Parathyroid adenoma (tissue), 2 donors: ENCODE measurements around the gene AQP12A.
"Not testable (repeated sequence)": the region's sequence is repeated elsewhere in the genome, so short reads cannot be mapped to it uniquely, and the experiment has no call there.

Experiments used
- H2AFZ ChIP-seq: fragments of 300-600 bp; sonication (generic); one replicate; pipeline ENCODE4 v1.7.0; 2017; ENCODE audit warnings: antibody characterized with exemption, mild to moderate bottlenecking
- H3K27ac ChIP-seq: fragments of 300-600 bp; sonication (generic); one replicate; pipeline ENCODE4 v1.7.0; 2017
- H3K27me3 ChIP-seq: fragments of 300-600 bp; sonication (generic); one replicate; pipeline ENCODE4 v1.7.0; 2017; ENCODE audit warnings: low read length; ENCODE audit not compliant: control insufficient read depth, insufficient read depth
- H3K36me3 ChIP-seq: fragments of 300-600 bp; sonication (generic); one replicate; pipeline ENCODE4 v1.7.0; 2017; ENCODE audit warnings: low read length; ENCODE audit not compliant: control insufficient read depth, insufficient read depth
- H3K4me1 ChIP-seq: fragments of 300-600 bp; sonication (generic); one replicate; pipeline ENCODE4 v1.7.0; 2017; ENCODE audit warnings: control low read depth
- H3K4me2 ChIP-seq: fragments of 300-600 bp; sonication (generic); one replicate; pipeline ENCODE4 v1.7.0; 2017; ENCODE audit warnings: low read length
- H3K4me3 ChIP-seq: fragments of 300-600 bp; sonication (generic); one replicate; pipeline ENCODE4 v1.7.0; 2017; ENCODE audit warnings: low read depth, low read length
- H3K79me2 ChIP-seq: fragments of 300-600 bp; sonication (generic); one replicate; pipeline ENCODE4 v1.7.0; 2017; ENCODE audit warnings: control low read depth
- H3K9ac ChIP-seq: fragments of 300-600 bp; sonication (generic); one replicate; pipeline ENCODE4 v1.7.0; 2017; ENCODE audit warnings: mild to moderate bottlenecking
- H3K9me3 ChIP-seq: fragments of 300-600 bp; sonication (generic); one replicate; pipeline ENCODE4 v1.7.0; 2017; ENCODE audit warnings: low read length; ENCODE audit not compliant: control insufficient read depth
- TF ChIP-seq, protein P1 (sequence below): fragments of 300-600 bp; sonication (generic); IDR thresholded peaks from one replicate; pipeline ENCODE4 v1.7.0; 2017; ENCODE audit warnings: antibody characterized with exemption, mild to moderate bottlenecking
- donor health status: primary hyperparathyroidism.

AQP12A gene

DNA sequence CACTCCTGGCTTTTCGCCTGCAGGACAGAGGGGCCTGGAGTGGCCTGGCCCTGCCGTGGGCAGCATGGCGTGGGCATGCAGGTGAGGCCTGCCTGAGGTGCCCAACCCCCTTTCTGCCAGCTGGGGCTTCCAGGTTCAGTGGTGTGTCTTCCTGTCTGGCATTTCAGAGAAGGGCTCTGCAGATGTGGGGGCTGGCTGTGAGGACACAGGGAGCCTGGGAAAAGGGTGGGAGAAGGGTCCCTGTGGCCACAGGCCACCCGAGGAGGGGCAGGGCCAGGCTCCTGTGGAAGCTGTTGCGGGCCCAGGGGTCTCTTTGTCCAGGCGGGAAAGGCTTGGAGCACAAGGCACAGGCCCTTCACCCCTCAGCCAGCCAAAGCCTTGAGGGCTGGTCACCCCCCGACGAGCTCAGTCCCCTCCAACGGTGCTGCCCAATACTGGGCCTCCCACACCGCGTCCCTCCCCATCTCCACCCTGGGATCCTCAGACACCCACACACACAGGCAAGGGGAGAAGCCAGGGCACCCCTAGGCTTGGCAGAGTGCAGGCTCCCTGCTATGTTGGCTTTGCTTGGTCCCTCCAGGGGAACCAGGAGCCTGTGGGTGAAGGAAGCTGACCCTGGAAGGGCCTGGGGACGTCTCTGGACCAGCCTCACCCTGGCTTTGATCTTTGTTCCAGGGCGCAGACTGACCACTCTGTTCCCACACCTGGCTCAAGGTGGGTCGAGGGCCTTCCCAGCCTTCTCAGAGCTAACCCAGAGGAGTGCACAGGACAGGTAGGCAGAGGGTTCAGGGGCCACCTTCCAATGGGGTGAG is 3.7 kb upstream of the AQP12A start:
- H3K27ac ChIP-seq: no peak overlapping the region
- H2AFZ ChIP-seq: no peak overlapping the region
- no peak overlapping the region for H3K9ac ChIP-seq
- no peaks in the 10 kb centered on the region for H3K36me3 ChIP-seq
- H3K27me3 ChIP-seq: no peaks in the 10 kb centered on the region
- no peaks in the 10 kb centered on the region for H3K9me3 ChIP-seq
- no peak overlapping the region for H3K4me2 ChIP-seq
- TF ChIP-seq, protein P1, sequence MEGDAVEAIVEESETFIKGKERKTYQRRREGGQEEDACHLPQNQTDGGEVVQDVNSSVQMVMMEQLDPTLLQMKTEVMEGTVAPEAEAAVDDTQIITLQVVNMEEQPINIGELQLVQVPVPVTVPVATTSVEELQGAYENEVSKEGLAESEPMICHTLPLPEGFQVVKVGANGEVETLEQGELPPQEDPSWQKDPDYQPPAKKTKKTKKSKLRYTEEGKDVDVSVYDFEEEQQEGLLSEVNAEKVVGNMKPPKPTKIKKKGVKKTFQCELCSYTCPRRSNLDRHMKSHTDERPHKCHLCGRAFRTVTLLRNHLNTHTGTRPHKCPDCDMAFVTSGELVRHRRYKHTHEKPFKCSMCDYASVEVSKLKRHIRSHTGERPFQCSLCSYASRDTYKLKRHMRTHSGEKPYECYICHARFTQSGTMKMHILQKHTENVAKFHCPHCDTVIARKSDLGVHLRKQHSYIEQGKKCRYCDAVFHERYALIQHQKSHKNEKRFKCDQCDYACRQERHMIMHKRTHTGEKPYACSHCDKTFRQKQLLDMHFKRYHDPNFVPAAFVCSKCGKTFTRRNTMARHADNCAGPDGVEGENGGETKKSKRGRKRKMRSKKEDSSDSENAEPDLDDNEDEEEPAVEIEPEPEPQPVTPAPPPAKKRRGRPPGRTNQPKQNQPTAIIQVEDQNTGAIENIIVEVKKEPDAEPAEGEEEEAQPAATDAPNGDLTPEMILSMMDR: no peak
- no peak overlapping the region for H3K4me3 ChIP-seq
- H3K4me1 ChIP-seq: peaks cover 7% of the 10 kb centered on the region
- H3K79me2 ChIP-seq: no peaks in the 10 kb centered on the region

DNA sequence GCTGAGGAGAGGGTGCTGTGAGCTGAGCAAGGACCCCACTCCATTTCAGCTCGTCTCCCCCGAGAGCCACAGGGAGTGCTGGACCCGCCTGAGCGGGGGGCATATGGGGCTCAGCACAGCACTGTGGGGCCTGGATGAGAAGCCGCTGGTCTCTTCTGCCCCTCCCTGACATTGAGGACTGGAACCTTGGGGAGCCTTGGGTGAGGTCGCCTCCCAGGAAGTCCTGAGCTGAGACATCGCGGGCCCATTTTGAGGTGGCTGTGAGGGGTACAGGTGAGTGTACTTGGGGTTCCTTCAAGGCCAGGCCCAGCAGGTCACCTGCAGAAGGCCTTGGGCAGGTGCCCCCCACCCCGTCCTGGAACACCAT is 3.1 kb upstream of the AQP12A start:
- H2AFZ ChIP-seq: no peak overlapping the region
- H3K4me2 ChIP-seq: no peak overlapping the region
- no peak overlapping the region for H3K9ac ChIP-seq
- no peaks in the 10 kb centered on the region for H3K9me3 ChIP-seq
- H3K4me3 ChIP-seq: no peak overlapping the region
- no peaks in the 10 kb centered on the region for H3K79me2 ChIP-seq
- TF ChIP-seq, protein P1: no peak
- H3K4me1 ChIP-seq: peaks cover 7% of the 10 kb centered on the region
- H3K36me3 ChIP-seq: no peaks in the 10 kb centered on the region
- no peaks in the 10 kb centered on the region for H3K27me3 ChIP-seq
- no peak overlapping the region for H3K27ac ChIP-seq

DNA sequence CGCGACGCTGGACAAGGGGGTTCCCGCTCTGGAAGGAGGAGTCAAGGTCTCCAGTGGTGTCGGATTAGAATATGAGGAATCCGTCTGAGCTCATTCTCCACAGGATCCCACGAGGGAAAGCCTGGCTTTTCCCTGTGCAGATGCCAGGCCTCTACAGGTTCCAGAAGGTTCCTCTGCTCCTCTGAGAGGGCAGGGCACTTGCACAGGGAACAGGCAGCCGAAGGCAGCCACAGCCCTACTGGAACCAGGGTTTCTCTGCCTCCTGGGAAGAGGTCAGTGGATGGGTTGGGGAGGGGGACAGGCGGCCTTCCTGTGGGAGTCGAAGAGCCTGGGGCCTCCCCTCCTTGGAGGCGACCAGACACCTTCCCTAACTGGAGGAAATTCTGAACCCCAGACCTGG is 1.7 kb upstream of the AQP12A start:
- no peaks in the 10 kb centered on the region for H3K36me3 ChIP-seq
- H3K27me3 ChIP-seq: no peaks in the 10 kb centered on the region
- no peak overlapping the region for H3K4me2 ChIP-seq
- H2AFZ ChIP-seq: no peak overlapping the region
- H3K9ac ChIP-seq: no peak overlapping the region
- H3K4me3 ChIP-seq: no peak overlapping the region
- H3K9me3 ChIP-seq: no peaks in the 10 kb centered on the region
- no peak overlapping the region for H3K27ac ChIP-seq
- no peaks in the 10 kb centered on the region for H3K79me2 ChIP-seq
- peaks cover 7% of the 10 kb centered on the region for H3K4me1 ChIP-seq
- TF ChIP-seq, protein P1: no peak

DNA sequence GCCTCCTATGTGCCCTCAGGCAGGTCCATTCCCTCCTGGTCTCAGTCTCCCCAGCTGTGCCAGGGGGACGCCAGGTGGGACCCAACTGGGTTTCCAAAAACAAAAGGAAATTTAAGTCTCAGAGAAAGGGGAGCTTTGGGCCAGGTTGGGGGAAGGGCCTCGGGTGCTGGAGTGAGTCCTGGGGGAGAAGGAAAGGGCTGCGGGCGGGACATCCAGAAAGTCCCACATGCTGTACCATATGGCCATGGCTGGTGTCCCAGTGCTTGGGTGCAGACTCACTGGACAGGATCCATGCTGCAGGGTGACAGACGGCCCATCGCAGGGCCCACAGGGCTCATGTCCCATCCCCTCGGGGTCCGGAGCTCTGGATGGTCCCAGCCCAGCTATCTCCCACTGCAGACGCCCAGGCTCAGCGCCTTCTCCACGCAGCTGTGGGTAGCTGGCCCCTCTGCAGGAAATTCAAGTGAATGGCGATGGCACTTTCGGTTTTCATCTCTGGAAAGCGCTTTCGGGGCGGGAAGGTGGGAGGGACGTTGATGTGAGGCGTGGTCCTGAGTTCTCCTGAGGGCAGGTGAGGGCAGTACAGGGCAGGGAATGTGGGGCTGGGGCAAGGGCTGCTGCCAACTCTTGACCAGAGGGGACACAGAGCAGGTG is 1.1 kb upstream of the AQP12A start:
- not testable (repeated sequence) for H3K9ac ChIP-seq, H3K4me3 ChIP-seq, H3K9me3 ChIP-seq, H3K79me2 ChIP-seq, H3K4me2 ChIP-seq, H2AFZ ChIP-seq, H3K27me3 ChIP-seq, H3K27ac ChIP-seq, H3K36me3 ChIP-seq, H3K4me1 ChIP-seq

DNA sequence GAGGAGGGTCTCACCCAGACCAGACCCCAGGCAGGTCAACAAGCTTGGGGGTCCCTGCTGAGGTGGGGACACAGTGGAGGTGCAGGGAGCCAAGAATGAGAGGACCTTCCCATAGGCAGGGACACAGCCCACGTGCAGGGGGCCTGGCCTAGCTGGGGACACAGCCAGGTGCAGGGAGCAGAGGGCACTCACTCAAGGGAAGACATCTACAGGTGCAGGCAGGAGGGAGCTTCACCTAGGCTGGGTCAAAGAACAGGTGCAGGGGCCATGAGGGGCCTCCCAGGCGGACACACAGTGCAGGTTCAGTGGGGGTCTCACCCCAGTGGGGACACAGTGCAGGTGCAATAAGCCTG is 615 bp upstream of the AQP12A start:
- H3K27me3 ChIP-seq, H3K4me2 ChIP-seq, H3K27ac ChIP-seq, H3K9ac ChIP-seq, H3K4me3 ChIP-seq, H3K79me2 ChIP-seq, H3K9me3 ChIP-seq, H3K36me3 ChIP-seq, H3K4me1 ChIP-seq, H2AFZ ChIP-seq: not testable (repeated sequence)

DNA sequence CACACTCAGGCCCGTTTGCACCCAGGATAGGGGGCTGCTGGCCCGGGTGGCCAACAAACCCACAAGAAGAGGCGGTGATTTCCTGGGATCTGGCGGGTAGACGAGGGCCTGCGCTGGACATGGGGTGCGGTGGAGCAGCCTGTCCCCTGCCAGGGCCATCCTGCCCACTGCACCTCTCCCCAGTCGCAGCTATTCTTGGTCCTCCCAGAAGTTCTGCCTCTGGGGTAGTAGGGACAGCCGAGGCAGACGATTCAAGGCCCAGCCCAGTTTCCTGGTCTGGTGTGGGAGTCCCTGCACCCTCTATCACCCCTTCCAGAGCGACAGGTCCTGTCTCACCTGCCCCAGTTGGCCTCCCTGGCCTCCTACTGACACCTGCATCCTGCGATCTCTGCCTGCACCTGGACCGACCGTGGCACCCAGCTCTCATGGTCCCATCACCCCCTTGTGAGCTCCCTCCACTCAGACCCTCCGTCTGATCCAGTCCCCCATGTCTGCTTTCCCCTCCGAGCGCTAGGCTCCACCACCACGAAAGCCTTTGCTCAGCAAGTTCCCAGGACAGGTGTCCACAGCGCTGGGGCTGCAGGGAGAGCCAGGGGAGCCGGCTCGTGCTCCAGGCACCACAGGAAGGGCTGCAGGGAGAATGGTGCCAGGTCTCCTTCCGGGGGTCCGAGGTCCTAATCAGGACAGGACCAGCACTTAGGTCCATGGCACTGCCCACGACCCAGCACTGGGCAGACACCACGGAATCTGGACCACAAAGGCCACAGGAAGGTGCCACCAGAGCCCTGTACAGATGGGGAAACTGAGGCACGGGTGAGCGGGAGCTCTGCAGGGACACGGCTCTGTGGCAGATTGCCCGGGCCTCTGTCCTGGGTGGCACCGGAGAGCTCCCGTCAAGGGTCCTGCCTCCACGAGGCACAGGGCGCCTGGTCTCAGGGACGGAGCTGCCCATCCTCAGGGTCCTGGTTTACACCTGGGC is 1.2 kb downstream of the AQP12A start:
- H3K9ac ChIP-seq, H3K4me2 ChIP-seq, H3K27me3 ChIP-seq, H3K36me3 ChIP-seq, H3K4me1 ChIP-seq, H3K79me2 ChIP-seq, H3K27ac ChIP-seq, H2AFZ ChIP-seq, H3K9me3 ChIP-seq, H3K4me3 ChIP-seq: not testable (repeated sequence)

DNA sequence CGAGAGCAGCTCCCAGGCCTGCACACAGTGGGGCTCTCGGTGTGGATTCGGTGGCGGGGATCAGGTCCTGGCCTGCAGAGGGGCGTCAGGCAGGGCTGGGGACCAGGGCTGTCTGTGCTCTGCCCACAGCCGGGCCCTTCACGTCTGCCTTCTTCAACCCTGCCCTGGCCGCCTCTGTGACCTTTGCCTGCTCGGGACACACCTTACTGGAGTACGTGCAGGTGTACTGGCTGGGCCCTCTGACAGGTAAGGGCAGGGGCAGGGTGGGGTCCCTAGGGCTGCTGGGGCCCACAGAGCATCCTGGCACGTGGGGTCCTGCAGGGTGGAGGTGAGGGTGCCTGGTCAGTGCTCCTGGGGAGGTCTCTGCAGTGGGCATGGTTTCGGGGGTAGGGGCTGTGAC is 2.6 kb downstream of the AQP12A start:
- H3K27me3 ChIP-seq, H3K4me2 ChIP-seq, H3K4me1 ChIP-seq, H2AFZ ChIP-seq, H3K79me2 ChIP-seq, H3K9me3 ChIP-seq, H3K27ac ChIP-seq, H3K4me3 ChIP-seq, H3K36me3 ChIP-seq, H3K9ac ChIP-seq: not testable (repeated sequence)

DNA sequence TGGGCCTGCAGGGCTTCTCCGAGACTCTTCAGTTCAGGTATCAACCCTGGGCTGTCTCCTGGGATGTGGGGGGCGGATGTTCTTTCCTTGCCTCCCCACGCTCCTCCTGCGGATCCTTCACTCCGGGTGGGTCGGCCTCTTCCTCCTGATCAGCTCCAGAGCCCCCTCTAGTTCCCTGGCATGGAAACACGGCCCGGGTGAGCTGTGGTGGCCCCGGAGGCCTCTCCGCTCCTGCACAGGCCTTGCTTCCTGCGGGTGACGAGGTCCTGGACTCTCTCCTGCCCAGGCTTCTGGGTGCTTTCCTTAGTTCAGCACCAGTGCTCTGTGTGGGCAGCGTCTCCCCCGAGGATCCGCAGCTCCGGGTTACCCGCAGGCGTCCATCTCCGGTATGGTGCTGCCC is 3.9 kb downstream of the AQP12A start:
- not testable (repeated sequence) for H2AFZ ChIP-seq, H3K4me1 ChIP-seq, H3K9me3 ChIP-seq, H3K4me3 ChIP-seq, H3K27me3 ChIP-seq, H3K27ac ChIP-seq, H3K4me2 ChIP-seq, H3K36me3 ChIP-seq, H3K9ac ChIP-seq, H3K79me2 ChIP-seq
